Eye (tissue), 1 donor: ENCODE results near the gene WSCD2.
"Not testable (repeated sequence)": the region's sequence is repeated elsewhere in the genome, so short reads cannot be mapped to it uniquely, and the experiment has no call there.

Source experiments
- DNase-seq: peaks from one replicate; pipeline ENCODE4 v3.0.0-alpha.2; 2015

The WSCD2 gene

GRCh38 chr12:108201808-108202207 lies 72.7 kb downstream of the WSCD2 start:
- no peak for DNase-seq

- DNase-seq = peak; percentile 52
Measured at GRCh38 chr12:108204117-108204987, 75.3 kb downstream of the WSCD2 start.

- DNase-seq = no peak
Measured at GRCh38 chr12:108205864-108206263, 76.8 kb downstream of the WSCD2 start.

- no peak for DNase-seq
Measured at GRCh38 chr12:108207791-108208730, 79.0 kb downstream of the WSCD2 start.

GRCh38 chr12:108210001-108210400 lies 80.9 kb downstream of the WSCD2 start:
- no peak for DNase-seq

- no peak for DNase-seq
Measured at GRCh38 chr12:108211157-108211556, 82.1 kb downstream of the WSCD2 start.

- DNase-seq = no peak
Measured at GRCh38 chr12:108213871-108214445, 84.9 kb downstream of the WSCD2 start.

- peak; percentile 76 for DNase-seq
Measured at GRCh38 chr12:108214486-108214885, 85.4 kb downstream of the WSCD2 start.

GRCh38 chr12:108215458-108215857 lies 86.4 kb downstream of the WSCD2 start:
- DNase-seq = no peak

- DNase-seq = no peak
Measured at GRCh38 chr12:108218921-108219320, 89.8 kb downstream of the WSCD2 start.

GRCh38 chr12:108225101-108225500 lies 96.0 kb downstream of the WSCD2 start:
- DNase-seq = not testable (repeated sequence)

GRCh38 chr12:108226866-108227265 lies 97.8 kb downstream of the WSCD2 start:
- DNase-seq = no peak

- DNase-seq = peak; percentile 13
Measured at GRCh38 chr12:108228746-108229145, 99.7 kb downstream of the WSCD2 start.

- no peak for DNase-seq
Measured at GRCh38 chr12:108231109-108231905, 102.2 kb downstream of the WSCD2 start.

- DNase-seq = no peak
Measured at GRCh38 chr12:108231909-108232434, 102.9 kb downstream of the WSCD2 start.

GRCh38 chr12:108232565-108232964 lies 103.5 kb downstream of the WSCD2 start:
- no peak for DNase-seq

GRCh38 chr12:108234158-108234557 lies 105.1 kb downstream of the WSCD2 start:
- no peak for DNase-seq

- DNase-seq = peak; percentile 23
Measured at GRCh38 chr12:108235197-108235984, 106.3 kb downstream of the WSCD2 start.

- DNase-seq = no peak
Measured at GRCh38 chr12:108235985-108236263, 106.8 kb downstream of the WSCD2 start.

- no peak for DNase-seq
Measured at GRCh38 chr12:108236366-108236765, 107.3 kb downstream of the WSCD2 start.

GRCh38 chr12:108237272-108237671 lies 108.2 kb downstream of the WSCD2 start:
- DNase-seq = no peak

GRCh38 chr12:108238474-108238873 lies 109.4 kb downstream of the WSCD2 start:
- DNase-seq = no peak
